HepG2 (cell line): ENCODE results near the gene PTGDR2. TPM values are rescaled to one million over a fixed set of nuclear protein-coding genes. Genes with fewer than 3 reads are reported as not detected.

ENCODE experiments used
- CHD4 ChIP-seq: fragments of 200-600 bp; sonication (generic); IDR thresholded peaks from 2 replicates; pipeline ENCODE4 v1.7.0; 2017; ENCODE audit warnings: mild to moderate bottlenecking, low read length, borderline replicate concordance
- NBN ChIP-seq: fragments of 450-650 bp; conservative IDR thresholded peaks from 2 replicates; pipeline ENCODE4 v1.6.1; 2017
- ZBTB3 ChIP-seq: sonication (generic); formaldehyde crosslinking; IDR thresholded peaks from 2 replicates; pipeline ENCODE4 v1.4.0; 2020; ENCODE audit warnings: low read depth, mild to moderate bottlenecking, moderate library complexity, missing genetic modification reagents, borderline replicate concordance
- ZNF20 ChIP-seq: sonication (generic); formaldehyde crosslinking; IDR thresholded peaks from 2 replicates; pipeline ENCODE4 v1.4.0; 2020; ENCODE audit warnings: mild to moderate bottlenecking, moderate library complexity, missing genetic modification reagents
- ZNF34 ChIP-seq: sonication (generic); formaldehyde crosslinking; IDR thresholded peaks from 2 replicates; pipeline ENCODE4 v1.4.0; 2020; ENCODE audit warnings: mild to moderate bottlenecking, missing genetic modification reagents, borderline replicate concordance
- polyA plus RNA-seq, 8 experiments: library from polyadenylated mRNA; depleted of rRNA in 3 of 8; stranded (reverse) in 7 of 8; unstranded in 1 of 8; fragments of >200 nt; fragmentation: Illumina TruSeq in 4 of 8; extraction: Trizol in 4 of 8; gene quantifications; 2 replicates each; pipeline versions ENCODE4 v1.2.1 to v1.2.3, GENCODE V29; 2011 to 2016; ENCODE audit warnings: low read depth in 4 of 8, missing spikeins in 1 of 8, mixed read lengths in 1 of 8; ENCODE audit not compliant: insufficient read depth in 1 of 8
- total RNA-seq, 5 experiments: library from RNA; depleted of rRNA; stranded (reverse); fragments of >200 nt; fragmentation: Illumina TruSeq; extraction: Trizol; gene quantifications; 2 replicates each; pipeline ENCODE4 v1.2.3, GENCODE V29; 2016; ENCODE audit warnings: low read depth in 1 of 5
- TF ChIP-seq, protein P1 (sequence below), 2 experiments: sonication (generic) in 1 of 2; formaldehyde crosslinking in 1 of 2; IDR thresholded peaks; 2 replicates each; pipeline versions ENCODE4 v1.6.1 to v1.9.0; 2014 to 2022; ENCODE audit warnings: antibody characterized with exemption in 1 of 2, borderline replicate concordance in 1 of 2, inconsistent platforms in 1 of 2, low read depth in 1 of 2, missing genetic modification reagents in 1 of 2

PTGDR2 gene
- total and polyA plus RNA-seq, 2 of the 13 experiments (the other 11 are each of a cell fraction or from before 2014, with no cell fraction given) = 1.9 to 2.5 TPM

DNA sequence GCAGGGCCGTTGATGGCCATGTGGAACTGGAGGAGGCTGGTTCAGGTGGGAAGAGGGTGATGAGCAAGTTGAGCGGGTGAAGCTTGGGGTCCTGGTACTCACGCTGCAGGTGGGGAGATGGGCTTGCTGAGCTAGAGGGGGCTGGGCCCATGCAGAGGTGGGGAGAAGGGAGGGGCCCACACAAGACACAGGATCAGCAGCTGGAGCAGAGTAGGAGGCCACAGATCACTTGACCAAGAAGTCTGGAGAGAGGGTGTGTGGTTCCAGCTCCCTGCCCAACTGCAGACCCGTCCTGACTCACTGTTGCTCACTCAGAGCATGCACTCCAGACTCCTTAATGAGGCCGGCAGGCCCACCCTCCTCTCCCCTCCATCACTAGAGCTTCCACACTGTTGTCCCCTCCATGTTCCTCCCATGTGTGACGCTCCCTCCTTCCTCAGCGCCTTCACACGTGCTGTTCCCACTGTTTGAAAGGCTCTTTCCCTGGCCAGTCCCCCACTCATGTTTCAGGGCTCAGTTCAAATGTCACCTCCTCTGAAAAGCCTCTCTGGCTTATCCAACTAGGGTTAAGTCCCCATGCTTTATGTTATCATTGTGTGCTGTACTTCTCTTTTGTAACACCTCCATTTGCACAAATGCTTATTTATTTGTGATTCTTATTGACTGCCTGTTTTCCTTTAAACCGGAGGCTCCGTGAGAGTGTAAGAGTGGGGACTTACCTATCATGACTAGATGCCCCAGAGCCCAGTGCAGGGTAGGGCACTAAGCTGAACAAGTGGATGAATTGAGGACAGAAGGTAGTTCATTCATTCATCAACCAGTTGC is 11.5 kb downstream of the PTGDR2 start (continued):
- TF ChIP-seq, protein P1, sequence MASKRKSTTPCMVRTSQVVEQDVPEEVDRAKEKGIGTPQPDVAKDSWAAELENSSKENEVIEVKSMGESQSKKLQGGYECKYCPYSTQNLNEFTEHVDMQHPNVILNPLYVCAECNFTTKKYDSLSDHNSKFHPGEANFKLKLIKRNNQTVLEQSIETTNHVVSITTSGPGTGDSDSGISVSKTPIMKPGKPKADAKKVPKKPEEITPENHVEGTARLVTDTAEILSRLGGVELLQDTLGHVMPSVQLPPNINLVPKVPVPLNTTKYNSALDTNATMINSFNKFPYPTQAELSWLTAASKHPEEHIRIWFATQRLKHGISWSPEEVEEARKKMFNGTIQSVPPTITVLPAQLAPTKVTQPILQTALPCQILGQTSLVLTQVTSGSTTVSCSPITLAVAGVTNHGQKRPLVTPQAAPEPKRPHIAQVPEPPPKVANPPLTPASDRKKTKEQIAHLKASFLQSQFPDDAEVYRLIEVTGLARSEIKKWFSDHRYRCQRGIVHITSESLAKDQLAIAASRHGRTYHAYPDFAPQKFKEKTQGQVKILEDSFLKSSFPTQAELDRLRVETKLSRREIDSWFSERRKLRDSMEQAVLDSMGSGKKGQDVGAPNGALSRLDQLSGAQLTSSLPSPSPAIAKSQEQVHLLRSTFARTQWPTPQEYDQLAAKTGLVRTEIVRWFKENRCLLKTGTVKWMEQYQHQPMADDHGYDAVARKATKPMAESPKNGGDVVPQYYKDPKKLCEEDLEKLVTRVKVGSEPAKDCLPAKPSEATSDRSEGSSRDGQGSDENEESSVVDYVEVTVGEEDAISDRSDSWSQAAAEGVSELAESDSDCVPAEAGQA (IDR thresholded peaks at IDR 0.05; ENCODE audit: low read depth) = peak; percentile 33; the same call in 1 of the 2 replicates
- TF ChIP-seq, protein P1 (CRISPR knock-in tag; IDR thresholded peaks at IDR 0.05; ENCODE audit: borderline replicate concordance) = no peak
- TF ChIP-seq ZNF34 (CRISPR knock-in tag) (peak; percentile 43; the same call in 1 of the 2 replicates), CHD4 (peak; percentile 52; the same call in 1 of the 2 replicates), NBN (no peak), ZBTB3 (0 out of 2 replicates have a peak, but pooled peaks have one; percentile 57), ZNF20 (no peak)
